Gastrocnemius medialis (tissue), 4 donors: Measurements from ENCODE around the gene SLAMF1.

Experiments
- POLR2A ChIP-seq, 2 donors: fragments of 450-650 bp; IDR thresholded peaks; one replicate each; pipeline ENCODE4 v1.6.1; 2017; ENCODE audit warnings: antibody characterized with exemption in 2 of 2, mild to moderate bottlenecking in 2 of 2, moderate library complexity in 2 of 2
- TF ChIP-seq, protein P1 (sequence below), 5 experiments: fragments of 450-650 bp in 3 of 5; fragments of 200-600 bp in 2 of 5; sonication (generic) in 2 of 5; IDR thresholded peaks in 4 of 5; conservative IDR thresholded peaks in 1 of 5; 1 replicate in 4 of 5; 2 replicates in 1 of 5; pipeline ENCODE4 v1.5.1; 2016 to 2019; ENCODE audit warnings: antibody characterized with exemption in 5 of 5, mild to moderate bottlenecking in 3 of 5, moderate library complexity in 3 of 5

DNA sequence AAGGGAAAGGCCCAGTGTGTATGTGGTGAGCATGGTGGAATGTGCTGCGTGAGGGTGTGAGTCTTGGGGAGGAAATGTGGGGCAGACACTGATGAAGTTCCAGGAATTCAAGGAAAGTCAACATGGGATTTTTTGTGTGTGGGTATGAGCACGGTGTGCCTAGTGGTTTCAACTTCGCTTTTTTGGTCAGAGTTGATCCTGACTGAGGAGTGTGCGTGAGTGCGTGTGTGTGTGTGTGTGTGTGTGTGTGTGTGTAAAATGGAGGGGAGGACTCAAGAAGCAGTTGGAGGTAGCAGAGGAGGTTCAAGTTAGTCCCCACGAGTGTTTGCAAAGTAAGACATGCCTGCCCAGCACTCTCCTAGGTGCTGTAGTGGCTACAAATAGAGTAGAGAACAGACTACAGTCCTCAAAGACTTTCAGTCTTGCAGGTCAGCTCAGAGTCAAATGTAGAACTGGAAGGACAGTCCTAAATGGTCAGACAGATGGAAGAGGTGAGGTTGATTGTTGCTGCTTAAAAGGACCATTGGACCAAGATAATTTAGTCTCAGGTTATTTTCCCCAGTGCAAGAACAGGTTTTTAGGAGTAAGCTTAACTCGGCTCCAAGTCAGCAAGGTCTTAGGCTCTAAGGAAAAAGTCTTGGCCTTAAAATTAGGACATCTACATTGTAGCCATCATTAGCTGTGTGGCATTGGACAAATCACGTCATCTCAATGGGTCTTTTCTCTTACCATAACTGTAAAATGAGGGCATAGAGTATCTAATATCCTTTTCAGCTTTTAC, 25.0 kb downstream of the SLAMF1 start:
- TF ChIP-seq, protein P1, sequence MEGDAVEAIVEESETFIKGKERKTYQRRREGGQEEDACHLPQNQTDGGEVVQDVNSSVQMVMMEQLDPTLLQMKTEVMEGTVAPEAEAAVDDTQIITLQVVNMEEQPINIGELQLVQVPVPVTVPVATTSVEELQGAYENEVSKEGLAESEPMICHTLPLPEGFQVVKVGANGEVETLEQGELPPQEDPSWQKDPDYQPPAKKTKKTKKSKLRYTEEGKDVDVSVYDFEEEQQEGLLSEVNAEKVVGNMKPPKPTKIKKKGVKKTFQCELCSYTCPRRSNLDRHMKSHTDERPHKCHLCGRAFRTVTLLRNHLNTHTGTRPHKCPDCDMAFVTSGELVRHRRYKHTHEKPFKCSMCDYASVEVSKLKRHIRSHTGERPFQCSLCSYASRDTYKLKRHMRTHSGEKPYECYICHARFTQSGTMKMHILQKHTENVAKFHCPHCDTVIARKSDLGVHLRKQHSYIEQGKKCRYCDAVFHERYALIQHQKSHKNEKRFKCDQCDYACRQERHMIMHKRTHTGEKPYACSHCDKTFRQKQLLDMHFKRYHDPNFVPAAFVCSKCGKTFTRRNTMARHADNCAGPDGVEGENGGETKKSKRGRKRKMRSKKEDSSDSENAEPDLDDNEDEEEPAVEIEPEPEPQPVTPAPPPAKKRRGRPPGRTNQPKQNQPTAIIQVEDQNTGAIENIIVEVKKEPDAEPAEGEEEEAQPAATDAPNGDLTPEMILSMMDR (IDR thresholded peaks at IDR 0.05 in 4 of 5, conservative IDR thresholded peaks at IDR 0.05 in 1 of 5) = no peak
- TF ChIP-seq POLR2A (IDR thresholded peaks at IDR 0.05) = no peak
